SK-N-DZ (cell line): Measurements from ENCODE around the gene LHB.

Experiments used
- DNase-seq: peaks from one replicate; pipeline ENCODE4 v3.0.0-alpha.2; 2015; ENCODE audit warnings: low spot score
- small RNA-seq, 2 experiments: library from RNA; depleted of rRNA; stranded (forward); fragments of <200 nt; gene quantifications; one replicate each; pipeline ENCODE3, GENCODE V24; 2014

LHB gene

DNA sequence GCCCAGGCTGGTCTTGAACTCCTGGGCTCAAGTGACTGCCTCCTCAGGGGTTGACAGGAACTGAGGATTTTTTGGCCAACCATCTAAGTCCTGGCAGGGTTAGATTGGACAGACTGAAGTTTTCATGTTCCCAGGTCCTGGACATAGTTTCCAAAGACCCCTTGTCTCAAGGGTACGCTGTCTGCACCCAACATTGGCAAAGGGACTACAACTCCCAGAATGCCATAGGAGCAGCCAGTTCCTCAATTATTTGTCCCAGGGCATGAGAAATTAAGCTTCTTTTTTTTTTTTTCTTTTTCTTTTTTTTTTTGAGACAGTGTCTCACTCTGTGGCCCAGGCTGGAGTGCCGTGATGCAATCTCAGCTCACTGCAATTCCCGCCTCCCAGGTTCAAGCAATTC is 30.7 kb downstream of the LHB start:
- no peak for DNase-seq

DNA sequence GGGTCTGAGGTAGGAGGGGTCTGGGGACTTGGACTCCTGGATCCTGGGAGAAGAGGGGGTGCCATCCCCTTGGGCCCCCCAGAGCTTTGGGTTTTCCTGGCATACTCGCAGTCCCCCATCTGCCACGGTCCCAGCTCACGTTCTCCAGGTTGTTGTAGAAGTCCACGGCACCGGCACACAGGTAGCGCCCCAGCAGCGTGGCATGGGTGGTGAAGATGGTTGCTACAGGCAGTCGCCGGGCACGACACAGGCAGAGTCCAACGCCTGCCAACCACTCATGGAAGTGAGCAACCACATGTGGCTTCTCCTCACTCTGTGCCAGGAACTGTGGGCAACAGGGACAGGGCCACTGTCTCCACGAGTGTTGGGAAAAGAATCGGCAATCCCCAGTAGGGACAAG is 31.2 kb downstream of the LHB start:
- no peak for DNase-seq

DNA sequence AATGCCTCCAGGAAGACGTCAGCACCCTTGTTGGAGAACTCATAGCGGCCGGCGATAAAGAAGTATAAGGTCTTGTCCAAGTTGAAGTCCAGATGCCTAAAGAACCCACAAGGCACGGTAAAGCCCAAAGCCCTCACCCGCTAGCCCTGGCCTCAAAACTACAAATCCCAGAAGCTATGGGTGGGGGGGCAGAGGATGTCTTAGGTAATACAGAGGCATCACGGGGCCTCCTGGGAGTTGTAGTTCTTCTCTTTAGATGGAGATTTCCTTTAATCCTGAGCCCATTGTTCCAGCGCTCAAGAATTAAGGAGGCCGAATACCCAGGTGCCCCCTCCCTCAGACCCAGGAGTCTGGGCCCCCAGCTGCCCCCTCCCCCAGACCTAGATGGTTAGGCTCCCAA is 34.6 kb downstream of the LHB start:
- DNase-seq = no peak

DNA sequence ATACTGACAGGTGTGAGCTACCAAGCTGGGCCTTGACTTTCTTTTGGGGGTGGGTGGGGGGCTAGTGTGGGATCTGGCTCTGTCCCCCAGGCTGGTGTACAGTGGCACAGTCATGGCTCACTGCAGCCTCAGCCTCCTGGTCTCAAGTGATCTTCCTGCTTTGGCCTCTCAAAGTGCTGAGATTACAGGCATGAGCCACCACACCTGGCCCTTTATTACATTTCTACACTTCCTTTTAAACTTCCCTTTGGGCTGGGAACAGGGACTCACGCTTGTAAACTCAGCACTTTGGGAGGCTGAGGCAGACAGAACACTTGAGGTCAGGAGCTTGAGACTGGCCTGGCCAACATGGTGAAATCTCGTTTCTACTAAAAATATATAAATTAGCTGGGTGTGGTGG is 39.8 kb downstream of the LHB start:
- no peak for DNase-seq

DNA sequence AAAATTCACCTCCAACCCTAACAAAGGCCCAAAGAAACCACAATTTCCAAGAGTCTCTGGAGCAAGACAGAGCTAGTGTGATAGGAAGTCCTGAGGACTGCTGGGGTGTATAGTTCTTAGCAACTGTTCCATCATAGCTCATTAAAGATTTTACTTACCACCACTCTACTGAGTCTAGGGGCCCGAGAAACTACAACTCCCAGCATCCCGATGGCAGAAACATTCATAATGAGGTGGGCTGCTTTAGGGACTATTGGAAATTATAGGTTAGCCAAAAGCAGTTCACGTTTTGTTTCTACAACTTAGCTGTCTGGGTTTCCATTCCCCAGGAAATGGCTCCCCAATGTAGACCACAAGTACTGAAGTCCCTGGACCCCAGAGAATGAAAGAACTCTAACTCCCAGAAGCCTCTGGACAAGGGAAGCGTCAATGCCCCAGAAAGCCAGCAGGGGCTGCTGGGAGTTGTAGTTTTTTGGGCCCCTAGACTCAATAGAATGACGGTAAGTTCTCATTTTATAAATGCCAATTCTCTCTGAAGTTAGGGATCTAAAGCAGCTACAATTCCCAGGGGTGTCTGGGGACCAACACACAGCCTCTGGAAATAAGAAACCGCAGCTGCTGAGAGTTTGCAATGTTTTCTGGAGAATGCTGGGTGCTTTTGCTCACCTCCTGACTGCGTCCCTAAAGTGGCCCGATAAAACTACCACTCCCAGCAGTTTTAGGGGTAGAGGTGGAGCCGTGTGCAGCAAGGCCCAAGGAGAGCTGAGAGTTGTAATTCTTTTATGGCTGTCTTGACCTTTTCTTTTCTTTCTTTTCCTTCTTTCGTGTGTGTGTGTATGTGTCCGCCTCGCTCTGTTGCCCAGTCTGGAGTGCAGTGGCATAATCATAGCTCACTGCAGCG is 40.7 kb downstream of the LHB start:
- DNase-seq = peak; percentile 32

DNA sequence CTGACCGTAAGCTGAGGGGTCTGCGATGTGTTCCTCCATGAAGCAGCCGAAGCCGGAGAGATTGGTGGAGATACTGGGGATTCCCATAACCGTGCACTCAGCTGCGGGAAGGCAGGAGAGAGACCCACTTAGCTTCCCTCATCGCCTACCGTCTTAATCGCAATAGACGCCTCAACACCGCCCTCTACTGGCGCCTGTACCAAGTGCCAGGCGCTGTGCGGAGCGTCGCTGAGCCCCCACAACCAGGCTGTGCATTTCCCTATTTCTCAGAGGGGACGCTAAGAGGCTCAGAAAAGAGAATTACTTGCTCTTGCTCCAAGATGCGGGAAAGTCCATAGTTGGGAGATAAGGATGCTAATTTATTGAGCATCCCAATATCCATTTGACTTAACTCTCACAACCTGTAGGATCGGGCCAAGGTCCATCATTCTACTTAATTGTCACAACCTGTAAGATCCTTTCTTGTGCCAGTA is 45.9 kb downstream of the LHB start:
- DNase-seq = peak; percentile 28

DNA sequence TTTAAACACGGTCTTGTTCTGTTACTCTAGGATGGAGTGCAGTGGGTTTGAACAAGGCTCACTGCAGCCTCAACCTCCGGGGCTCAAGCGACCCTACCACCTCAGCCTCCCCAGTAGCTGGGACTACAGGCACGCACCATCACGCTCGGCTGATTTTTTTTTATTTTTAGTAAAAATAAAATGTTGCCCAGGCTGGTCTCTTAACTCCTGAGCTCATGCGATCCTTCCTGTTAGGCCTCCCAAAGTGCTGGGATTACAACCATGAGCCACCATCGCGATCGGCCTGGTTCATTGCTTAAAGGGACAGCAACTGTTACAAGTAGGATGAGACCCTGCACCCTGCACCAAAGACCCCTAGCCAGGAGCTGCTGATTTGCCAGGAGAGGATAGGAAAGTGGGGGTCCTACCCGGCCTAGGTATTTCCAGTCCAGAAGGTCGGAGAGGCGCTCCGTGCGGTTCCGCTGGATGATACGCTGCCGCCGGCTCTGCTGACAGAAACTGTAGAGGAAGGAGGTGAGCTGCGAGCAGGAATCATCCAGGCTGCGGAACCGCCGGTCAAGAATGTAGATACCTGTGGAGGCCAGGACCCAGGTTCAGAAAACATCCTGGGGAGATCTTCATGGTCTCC is 46.6 kb downstream of the LHB start:
- no peak for DNase-seq

DNA sequence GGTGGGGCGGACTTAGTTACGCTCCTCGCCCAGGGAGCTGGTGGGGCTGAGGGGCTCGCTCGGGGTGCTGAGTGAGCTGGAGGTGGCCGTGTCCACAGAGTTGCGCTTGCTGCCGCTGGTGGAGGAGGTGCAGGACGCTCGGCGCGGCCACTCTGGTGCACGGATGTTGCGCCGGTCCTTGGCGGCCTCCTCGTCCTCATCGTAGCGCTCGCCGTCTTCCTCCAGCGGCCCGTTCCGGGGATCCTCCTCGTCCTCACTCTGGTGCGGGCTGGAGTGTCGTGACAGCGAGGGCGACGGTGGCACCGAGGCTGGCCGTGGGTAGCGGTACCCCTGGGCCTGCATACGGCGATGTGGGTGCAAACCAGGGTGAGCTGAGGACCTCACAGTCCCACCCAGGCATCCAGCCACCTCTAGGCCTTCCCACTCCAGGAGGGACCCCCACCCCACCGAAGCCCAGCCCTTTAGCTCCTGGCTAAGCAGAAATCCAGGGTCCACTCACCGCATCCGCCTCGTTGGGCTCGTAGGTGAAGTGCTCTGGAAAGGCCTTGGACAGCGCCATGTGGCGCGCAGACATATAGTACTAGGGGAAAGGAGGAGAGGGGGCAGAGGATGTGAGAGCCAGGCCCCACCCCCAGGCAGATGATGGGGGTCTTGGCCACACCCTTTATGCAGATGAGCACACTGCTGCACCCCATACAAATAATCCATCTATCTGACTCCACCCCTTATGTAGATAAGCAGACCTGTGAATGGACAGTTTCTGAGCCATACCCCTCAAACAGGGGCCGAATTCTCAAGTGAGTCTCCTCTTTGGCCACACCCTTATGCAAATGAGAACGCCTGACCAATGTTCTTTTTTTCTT is 47.4 kb downstream of the LHB start:
- DNase-seq = no peak

DNA sequence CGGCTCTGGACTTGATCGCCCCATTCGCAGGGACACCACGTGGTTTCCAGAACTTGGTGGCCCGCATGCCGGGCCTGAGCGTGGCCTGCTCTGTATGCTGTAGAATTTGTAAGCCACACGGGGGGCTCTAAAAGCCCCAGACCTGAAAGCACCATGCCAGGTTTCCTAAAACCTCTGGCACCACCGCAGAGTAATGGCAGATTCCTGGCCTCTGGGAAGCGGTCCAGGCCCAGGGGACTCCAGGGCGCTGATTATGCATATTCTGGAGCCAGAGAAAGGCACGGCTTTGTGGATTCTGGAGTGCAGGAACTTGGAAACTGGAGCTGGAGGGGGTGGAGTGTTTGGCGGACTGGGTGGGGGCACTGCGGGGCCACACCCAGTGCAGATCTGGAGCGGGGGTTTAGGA is 48.1 kb downstream of the LHB start:
- DNase-seq = no peak

DNA sequence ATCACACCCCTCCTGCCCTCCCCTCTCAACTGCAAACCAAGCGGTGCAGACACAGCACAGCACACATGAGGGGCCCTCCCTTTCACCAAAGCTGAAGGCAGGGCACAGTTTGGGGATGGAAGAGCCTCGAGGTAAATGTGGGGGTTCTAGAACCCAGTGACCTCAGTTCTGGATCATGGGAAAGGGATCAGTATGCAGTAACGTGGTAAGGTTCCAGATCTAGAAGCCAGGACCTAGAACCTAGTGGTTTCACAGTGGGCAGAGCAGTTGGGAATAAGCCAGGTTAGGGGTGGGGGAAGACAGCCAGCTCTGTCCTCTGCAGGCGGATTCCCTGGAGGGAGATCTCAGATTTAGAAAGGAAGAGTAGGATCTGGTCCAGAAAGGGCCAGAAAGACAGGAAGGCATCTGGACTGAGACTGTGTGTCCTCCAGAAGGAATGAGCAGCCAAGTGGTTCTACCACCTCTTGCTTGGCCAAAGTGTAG is 48.7 kb downstream of the LHB start:
- DNase-seq = no peak

DNA sequence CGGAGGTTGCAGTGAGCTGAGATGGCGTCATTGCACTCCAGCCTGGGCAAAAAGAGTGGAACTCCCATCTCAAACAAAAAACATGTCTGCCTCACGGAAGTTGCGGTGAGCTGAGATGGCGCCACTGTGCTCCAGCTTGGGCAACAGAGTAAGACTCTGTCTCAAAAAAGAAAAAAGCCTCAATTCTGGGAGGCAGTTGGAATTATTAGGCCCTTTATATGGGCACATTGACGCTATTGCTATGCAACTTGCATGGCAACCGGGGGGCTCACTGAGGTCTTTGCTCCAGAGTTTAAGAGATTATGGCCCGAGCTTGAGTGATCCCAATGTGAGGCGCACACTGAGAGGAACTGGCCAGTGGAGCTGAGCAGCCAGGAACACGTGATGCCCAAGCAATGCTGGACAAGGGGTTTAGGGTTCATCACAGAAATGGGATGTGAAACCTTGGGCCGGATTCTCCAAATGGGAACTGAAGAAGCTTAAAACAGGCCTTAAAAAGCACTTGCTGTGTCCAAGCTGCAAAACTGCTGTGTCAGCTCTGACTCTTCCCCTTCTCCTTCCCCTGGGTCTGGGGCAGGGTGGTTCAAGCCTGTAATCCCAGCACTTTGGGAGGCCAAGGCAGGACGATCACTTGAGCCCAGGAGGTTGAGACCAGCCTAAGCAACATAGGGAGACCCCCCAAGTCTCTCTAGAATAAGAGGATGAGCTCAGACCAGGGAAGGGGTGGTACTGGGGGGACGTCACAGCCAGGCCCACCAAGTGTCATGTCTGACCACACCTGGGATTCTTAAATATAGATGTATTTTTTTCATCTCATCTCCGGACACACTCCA is 49.3 kb downstream of the LHB start:
- no peak for DNase-seq

DNA sequence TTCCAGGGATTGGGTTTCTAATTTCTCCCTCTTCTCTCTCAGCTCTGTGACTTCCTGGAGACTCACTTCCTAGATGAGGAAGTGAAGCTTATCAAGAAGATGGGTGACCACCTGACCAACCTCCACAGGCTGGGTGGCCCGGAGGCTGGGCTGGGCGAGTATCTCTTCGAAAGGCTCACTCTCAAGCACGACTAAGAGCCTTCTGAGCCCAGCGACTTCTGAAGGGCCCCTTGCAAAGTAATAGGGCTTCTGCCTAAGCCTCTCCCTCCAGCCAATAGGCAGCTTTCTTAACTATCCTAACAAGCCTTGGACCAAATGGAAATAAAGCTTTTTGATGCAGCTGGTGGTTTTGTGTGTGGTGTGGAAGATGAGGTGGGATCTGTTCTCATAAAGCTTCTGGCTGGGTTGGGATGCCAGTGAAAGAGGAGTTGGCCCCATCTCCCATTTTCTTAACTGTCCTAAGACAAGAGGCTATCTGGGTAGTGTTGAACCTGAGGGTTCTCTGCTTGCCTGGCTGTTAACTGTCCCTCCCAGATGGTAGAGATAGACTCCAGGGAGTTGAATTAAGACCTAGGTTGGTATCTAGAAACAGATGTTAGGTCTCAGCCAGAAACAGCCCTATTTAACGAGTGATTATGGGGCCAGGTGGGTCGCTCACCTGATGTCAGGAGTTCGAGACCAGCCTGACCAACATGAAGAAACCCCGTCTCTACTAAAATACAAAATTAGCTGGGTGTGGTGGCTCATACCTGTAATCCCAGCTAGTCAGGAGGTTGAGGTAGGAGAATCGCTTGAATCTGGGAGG is 50.1 kb downstream of the LHB start:
- no peak for DNase-seq

Small RNA genes lying within 50 kb of the gene (small RNA-seq; reads per million reads assigned to genes)
- gene MIR6798 = 0 to 0.09 reads per million in 2 experiments
